ENCODE data around the gene SEC23B. TPM values are rescaled to one million over a fixed set of nuclear protein-coding genes. Genes with fewer than 3 reads are reported as not detected.

The SEC23B gene
- total and polyA plus RNA-seq, 2 of the 13 experiments (the other 11 are each of a cell fraction or from before 2014, with no cell fraction given): 114 to 120 TPM

DNA sequence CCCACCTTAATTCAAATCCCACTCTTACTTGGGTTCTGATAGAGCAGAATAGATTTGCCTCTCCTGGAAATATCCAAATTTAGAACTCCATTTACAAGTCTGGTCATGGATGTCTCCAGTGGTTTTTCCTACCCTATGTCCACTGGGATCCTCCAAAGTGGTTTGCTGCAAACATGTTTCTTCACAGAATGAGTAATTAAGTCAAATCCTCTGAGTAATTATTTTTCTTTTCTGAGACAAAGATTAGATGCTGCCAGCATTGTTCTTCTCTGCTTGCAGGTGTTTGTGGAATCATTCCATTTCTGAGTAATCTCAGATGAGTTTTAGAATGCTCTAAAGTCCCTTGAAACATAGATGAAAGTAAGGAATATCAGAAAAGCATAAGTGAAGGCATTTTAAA, 102.0 kb downstream of the SEC23B start (continued):
- TF ChIP-seq, protein P1, sequence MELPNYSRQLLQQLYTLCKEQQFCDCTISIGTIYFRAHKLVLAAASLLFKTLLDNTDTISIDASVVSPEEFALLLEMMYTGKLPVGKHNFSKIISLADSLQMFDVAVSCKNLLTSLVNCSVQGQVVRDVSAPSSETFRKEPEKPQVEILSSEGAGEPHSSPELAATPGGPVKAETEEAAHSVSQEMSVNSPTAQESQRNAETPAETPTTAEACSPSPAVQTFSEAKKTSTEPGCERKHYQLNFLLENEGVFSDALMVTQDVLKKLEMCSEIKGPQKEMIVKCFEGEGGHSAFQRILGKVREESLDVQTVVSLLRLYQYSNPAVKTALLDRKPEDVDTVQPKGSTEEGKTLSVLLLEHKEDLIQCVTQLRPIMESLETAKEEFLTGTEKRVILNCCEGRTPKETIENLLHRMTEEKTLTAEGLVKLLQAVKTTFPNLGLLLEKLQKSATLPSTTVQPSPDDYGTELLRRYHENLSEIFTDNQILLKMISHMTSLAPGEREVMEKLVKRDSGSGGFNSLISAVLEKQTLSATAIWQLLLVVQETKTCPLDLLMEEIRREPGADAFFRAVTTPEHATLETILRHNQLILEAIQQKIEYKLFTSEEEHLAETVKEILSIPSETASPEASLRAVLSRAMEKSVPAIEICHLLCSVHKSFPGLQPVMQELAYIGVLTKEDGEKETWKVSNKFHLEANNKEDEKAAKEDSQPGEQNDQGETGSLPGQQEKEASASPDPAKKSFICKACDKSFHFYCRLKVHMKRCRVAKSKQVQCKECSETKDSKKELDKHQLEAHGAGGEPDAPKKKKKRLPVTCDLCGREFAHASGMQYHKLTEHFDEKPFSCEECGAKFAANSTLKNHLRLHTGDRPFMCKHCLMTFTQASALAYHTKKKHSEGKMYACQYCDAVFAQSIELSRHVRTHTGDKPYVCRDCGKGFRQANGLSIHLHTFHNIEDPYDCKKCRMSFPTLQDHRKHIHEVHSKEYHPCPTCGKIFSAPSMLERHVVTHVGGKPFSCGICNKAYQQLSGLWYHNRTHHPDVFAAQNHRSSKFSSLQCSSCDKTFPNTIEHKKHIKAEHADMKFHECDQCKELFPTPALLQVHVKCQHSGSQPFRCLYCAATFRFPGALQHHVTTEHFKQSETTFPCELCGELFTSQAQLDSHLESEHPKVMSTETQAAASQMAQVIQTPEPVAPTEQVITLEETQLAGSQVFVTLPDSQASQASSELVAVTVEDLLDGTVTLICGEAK (IDR thresholded peaks at IDR 0.05): no peak
- TF ChIP-seq, protein P1 (CRISPR knock-in tag; IDR thresholded peaks at IDR 0.05): no peak
- TF ChIP-seq HCFC1 (IDR thresholded peaks at IDR 0.05; ENCODE audit: low read depth, low read length) (no peak), ARNT2 (CRISPR knock-in tag; IDR thresholded peaks at IDR 0.05; ENCODE audit: low read depth) (no peak), ZNF597 (CRISPR knock-in tag; IDR thresholded peaks at IDR 0.05) (no peak), RBM22 (optimal IDR thresholded peaks at IDR 0.05; ENCODE audit: low read length) (no peak), ZNF816 (CRISPR knock-in tag; IDR thresholded peaks at IDR 0.05; ENCODE audit: borderline replicate concordance) (no peak), FLYWCH1 (CRISPR knock-in tag; IDR thresholded peaks at IDR 0.05) (no peak), ATF7-NPFF (CRISPR knock-in tag; IDR thresholded peaks at IDR 0.05; ENCODE audit: low read depth) (no peak), GPBP1L1 (CRISPR knock-in tag; IDR thresholded peaks at IDR 0.05) (no peak), ZKSCAN8 (CRISPR knock-in tag; IDR thresholded peaks at IDR 0.05; ENCODE audit: borderline replicate concordance) (no peak), KDM3A (CRISPR knock-in tag; IDR thresholded peaks at IDR 0.05; ENCODE audit: low read depth) (no peak), HIC2 (CRISPR knock-in tag; IDR thresholded peaks at IDR 0.05; ENCODE audit: low read depth) (no peak)
- TF ChIP-seq, protein P2, sequence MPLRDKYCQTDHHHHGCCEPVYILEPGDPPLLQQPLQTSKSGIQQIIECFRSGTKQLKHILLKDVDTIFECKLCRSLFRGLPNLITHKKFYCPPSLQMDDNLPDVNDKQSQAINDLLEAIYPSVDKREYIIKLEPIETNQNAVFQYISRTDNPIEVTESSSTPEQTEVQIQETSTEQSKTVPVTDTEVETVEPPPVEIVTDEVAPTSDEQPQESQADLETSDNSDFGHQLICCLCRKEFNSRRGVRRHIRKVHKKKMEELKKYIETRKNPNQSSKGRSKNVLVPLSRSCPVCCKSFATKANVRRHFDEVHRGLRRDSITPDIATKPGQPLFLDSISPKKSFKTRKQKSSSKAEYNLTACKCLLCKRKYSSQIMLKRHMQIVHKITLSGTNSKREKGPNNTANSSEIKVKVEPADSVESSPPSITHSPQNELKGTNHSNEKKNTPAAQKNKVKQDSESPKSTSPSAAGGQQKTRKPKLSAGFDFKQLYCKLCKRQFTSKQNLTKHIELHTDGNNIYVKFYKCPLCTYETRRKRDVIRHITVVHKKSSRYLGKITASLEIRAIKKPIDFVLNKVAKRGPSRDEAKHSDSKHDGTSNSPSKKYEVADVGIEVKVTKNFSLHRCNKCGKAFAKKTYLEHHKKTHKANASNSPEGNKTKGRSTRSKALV (CRISPR knock-in tag; IDR thresholded peaks at IDR 0.05): no peak
